ENCODE data around the gene COL1A1. TPM values are rescaled to one million over a fixed set of nuclear protein-coding genes. Genes with fewer than 3 reads are reported as not detected.
A peak's percentile ranks its signal among the peaks of the same experiment; 100 is the strongest.

COL1A1 gene
- polyA plus RNA-seq (2011; rRNA removed), result 1,356 and 3,120 TPM in 2 replicates
- 2,155 and 4,267 TPM in 2 replicates for polyA minus RNA-seq (2011; rRNA and poly(A)+ RNA removed)

DNA sequence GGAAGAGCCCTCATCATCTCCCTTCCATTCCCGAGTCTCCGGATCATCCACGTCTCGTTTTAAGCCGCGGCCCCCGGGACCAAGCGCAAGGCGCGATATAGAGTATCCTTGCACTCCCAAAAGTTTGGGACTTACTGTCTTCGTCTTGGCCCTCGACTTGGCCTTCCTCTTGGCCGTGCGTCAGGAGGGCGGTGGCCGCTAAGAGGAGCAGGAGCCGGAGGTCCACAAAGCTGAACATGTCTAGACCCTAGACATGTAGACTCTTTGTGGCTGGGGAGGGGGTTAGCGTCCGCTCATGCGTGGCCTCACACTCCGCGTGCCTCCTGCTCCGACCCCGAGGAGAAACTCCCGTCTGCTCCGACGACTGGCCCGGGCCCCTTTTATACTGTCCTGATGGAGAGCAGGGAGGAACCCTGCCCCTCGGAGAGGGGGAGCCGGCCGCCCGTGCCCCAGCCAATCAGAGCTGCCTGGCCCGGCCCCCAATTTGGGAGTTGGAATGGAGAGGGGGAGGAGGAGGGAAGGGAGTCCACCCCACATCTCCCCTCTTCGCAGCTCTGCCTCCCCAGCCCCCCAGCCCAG lies at the start of gene COL1A1:
TSS of gene COL1A1 (minus strand) at position 356 of the 579 bp plus-strand sequence. CDS start at position 238, 118 bp downstream.
- ChIA-PET POLR2A (interaction anchor here (0.6 to 14.8 kb wide), 32 partner anchors 10 to 251 kb away, joined by 3 to 726 read pairs (median 6); partner anchors contain the start of genes SGCA, TMEM92 and XYLT2), CTCF (interaction anchor here (0.6 to 3.2 kb wide), 18 partner anchors 9 to 161 kb away, joined by 3 to 16 read pairs (median 6); partner anchors contain the start of gene TMEM92)
- no peak for DNase-seq (ENCODE audit: low read depth, low spot score)
- H3K9me3 ChIP-seq (ENCODE audit: control insufficient read depth, insufficient read depth, low read length), result no peaks in the 10 kb centered on the region; the same call in 1 of the 2 replicates
- H3K27me3 ChIP-seq (ENCODE audit: control insufficient read depth, insufficient read depth, low read length), result no peaks in the 10 kb centered on the region
- peak within 1 kb of the TSS; percentile 99 for H3K27ac ChIP-seq (ENCODE audit: low read depth, low read length)
- no peak for TF ChIP-seq CTCF (IDR thresholded peaks at IDR 0.05; ENCODE audit: low read depth, low read length)
- H3K4me3 ChIP-seq (ENCODE audit: low read depth, low read length), result peak within 1 kb of the TSS; percentile 96

DNA sequence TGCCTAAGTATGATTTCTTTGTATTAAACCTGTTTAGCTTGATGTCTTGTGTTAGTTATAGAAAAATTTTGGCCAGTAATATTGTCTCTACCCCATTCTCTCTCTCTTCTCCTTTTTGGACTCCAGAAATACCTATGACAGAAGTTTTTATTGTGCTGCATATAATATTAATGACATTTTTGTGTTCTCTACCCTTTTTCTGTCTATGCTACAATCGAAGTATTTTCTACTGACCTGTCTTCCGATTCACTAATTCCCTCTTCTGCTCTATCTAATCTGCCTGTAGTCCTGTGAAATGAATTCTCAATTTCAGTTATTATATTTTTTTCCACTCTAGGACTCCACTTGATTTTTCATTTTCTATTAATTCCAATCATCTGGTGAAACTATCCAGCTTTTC lies 46.8 kb upstream of the COL1A1 start:
- Histone ChIP-seq H3K9me3 (ENCODE audit: control insufficient read depth, insufficient read depth, low read length) (no peaks in the 10 kb centered on the region), H3K27ac (ENCODE audit: low read depth, low read length) (no peak overlapping the region), H3K27me3 (ENCODE audit: control insufficient read depth, insufficient read depth, low read length) (no peaks in the 10 kb centered on the region), H3K4me3 (ENCODE audit: low read depth, low read length) (no peak overlapping the region)
- no peak for TF ChIP-seq CTCF (IDR thresholded peaks at IDR 0.05; ENCODE audit: low read depth, low read length)
- ChIA-PET POLR2A (no interaction called here), CTCF (no interaction called here)
- no peak for DNase-seq (ENCODE audit: low read depth, low spot score)

DNA sequence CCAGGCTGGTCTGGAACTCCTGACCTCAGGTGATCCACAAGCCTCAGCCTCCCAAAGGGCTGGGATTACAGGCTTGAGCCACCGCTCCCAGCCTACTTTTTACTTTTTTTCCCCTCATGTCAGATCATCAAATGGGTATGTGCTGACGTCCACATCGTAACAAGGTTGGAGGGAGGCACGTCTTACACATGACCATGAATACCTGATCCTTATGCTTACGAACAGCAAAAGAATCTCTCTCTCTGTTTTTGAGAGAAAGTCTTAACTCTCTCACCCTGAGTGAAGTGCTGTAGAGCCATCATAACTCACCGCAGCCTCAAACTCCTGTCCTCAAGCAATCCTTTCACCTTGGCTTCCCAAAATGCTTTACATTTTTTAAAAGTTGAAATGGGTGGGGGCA lies 43.3 kb upstream of the COL1A1 start:
- no peak overlapping the region for H3K27ac ChIP-seq (ENCODE audit: low read depth, low read length)
- ChIA-PET CTCF (interaction anchor here (1.0 kb wide), 1 partner anchor 45 kb away, joined by 3 read pairs; no protein-coding TSS in a partner anchor), POLR2A (no interaction called here)
- no peak overlapping the region for H3K4me3 ChIP-seq (ENCODE audit: low read depth, low read length)
- H3K27me3 ChIP-seq (ENCODE audit: control insufficient read depth, insufficient read depth, low read length), result no peaks in the 10 kb centered on the region
- peaks cover 5% of the 10 kb centered on the region; the same call in 1 of the 2 replicates for H3K9me3 ChIP-seq (ENCODE audit: control insufficient read depth, insufficient read depth, low read length)
- TF ChIP-seq CTCF (IDR thresholded peaks at IDR 0.05; ENCODE audit: low read depth, low read length), result no peak
- no peak for DNase-seq (ENCODE audit: low read depth, low spot score)

DNA sequence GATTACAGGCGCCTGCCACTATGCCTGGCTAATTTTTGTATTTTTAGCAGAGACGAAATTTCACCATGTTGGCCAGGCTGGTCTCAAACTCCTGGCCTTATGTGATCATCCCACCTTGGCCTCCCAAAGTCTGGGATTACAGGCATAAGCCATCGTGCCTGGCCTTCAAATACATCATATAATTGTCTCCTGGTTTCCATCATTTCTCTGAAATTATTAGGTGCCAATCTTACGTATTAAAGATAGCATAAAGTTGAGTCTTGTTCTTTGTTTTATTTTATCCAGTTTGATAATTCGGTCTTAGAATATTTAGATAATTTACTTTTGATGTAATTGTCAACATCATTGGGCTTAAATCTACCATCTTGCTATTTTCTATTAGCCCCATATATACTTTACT lies 40.0 kb upstream of the COL1A1 start:
- TF ChIP-seq CTCF (IDR thresholded peaks at IDR 0.05; ENCODE audit: low read depth, low read length), result no peak
- ChIA-PET CTCF (no interaction called here), POLR2A (no interaction called here)
- peaks cover 5% of the 10 kb centered on the region; the same call in 1 of the 2 replicates for H3K9me3 ChIP-seq (ENCODE audit: control insufficient read depth, insufficient read depth, low read length)
- H3K27ac ChIP-seq (ENCODE audit: low read depth, low read length), result no peak overlapping the region
- H3K27me3 ChIP-seq (ENCODE audit: control insufficient read depth, insufficient read depth, low read length), result no peaks in the 10 kb centered on the region
- no peak overlapping the region for H3K4me3 ChIP-seq (ENCODE audit: low read depth, low read length)
- no peak for DNase-seq (ENCODE audit: low read depth, low spot score)

- Histone ChIP-seq H3K9me3 (ENCODE audit: control insufficient read depth, insufficient read depth, low read length) (peaks cover 5% of the 10 kb centered on the region; the same call in 1 of the 2 replicates), H3K4me3 (ENCODE audit: low read depth, low read length) (no peak overlapping the region), H3K27ac (ENCODE audit: low read depth, low read length) (no peak overlapping the region), H3K27me3 (ENCODE audit: control insufficient read depth, insufficient read depth, low read length) (no peaks in the 10 kb centered on the region)
- POLR2A ChIA-PET, result interaction anchor here (4.4 kb wide), 1 partner anchor 40 kb away, joined by 37 read pairs; the partner anchor contains the start of gene COL1A1
- TF ChIP-seq CTCF (IDR thresholded peaks at IDR 0.05; ENCODE audit: low read depth, low read length), result no peak
- CTCF ChIA-PET, result no interaction called here
- DNase-seq (ENCODE audit: low read depth, low spot score), result no peak
These were observed 39.4 kb upstream of the COL1A1 start for GRCh38 chr17:50240851-50241250.

Measured in AG04450 (cell line).